ENCODE results near the gene IGFBP2.
"Not testable (repeated sequence)": the region's sequence is repeated elsewhere in the genome, so short reads cannot be mapped to it uniquely, and the experiment has no call there.

IGFBP2 gene

GRCh38 chr2:216632952-216633615 lies at the start of gene IGFBP2:
TSS of gene IGFBP2 (plus strand) at chr2:216633420. CDS start at chr2:216633524, 104 bp downstream.
- in situ Hi-C loops (cut with MboI; ENCODE audit: low sequenced_read_pairs) = no loop called here

DNA sequence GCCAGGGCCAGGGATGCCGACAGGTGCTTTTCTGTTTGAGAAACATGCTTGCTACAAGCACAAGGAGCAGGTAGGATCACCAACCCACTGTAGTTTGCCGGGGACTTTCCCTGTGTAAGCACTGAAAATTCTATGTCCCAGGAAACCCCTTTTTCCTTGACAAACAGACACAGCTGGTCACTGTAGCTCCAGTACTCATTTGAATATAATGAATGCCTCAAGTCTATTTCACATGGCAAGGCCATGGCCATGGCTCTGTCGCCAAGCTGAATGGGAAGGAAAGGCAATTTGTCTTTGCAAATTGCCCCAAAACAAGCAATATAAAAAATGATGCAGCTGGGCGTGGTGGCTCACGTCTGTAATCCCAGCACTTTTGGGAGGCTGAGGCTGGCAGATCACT lies 49.6 kb upstream of the IGFBP2 start:
- in situ Hi-C loops (cut with MboI; ENCODE audit: low sequenced_read_pairs) = no loop called here

- in situ Hi-C loops (cut with MboI; ENCODE audit: low sequenced_read_pairs) = no loop called here
Measured at GRCh38 chr2:216584112-216584511, 49.1 kb upstream of the IGFBP2 start.

DNA sequence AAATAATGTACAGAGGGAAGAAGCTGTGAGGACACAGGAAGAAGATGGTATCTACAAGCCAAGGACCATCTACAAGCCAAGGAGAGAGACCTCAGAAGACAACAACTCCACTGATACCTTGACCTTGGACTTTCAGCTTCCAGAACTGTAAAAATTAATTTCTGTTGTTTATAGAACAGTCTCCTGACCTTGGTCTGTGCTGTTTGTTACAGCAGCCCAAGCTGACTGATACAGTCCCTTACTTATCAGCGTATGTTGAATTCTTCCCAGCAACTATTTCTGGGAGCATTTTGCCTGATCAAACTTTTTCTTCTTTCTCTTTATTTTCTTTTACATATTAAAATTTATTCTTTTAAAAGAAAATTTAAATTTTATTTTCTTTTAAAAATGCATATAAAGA lies 47.8 kb upstream of the IGFBP2 start:
- in situ Hi-C loops (cut with MboI; ENCODE audit: low sequenced_read_pairs) = no loop called here

GRCh38 chr2:216588861-216589710 lies 44.1 kb upstream of the IGFBP2 start:
- in situ Hi-C loops (cut with MboI; ENCODE audit: low sequenced_read_pairs) = no loop called here

DNA sequence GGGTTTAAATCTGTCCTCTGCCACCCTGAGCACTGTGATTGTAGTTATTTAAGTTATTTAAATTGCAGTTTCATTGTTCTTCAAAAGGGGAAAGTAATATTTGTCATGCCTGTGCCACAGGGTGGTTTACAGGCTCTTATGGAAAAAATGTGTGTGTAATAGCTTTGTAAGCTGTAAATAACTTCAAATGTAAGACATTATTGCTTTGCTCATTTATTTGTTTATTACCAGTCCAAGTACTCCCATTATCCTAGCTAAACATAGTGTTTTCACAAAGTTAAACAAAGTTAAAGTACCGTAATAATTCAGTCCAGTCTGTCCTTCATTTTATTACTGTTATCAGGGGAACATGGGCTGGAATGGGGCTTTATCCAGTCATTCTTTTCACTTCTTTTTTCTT lies 43.4 kb upstream of the IGFBP2 start:
- in situ Hi-C loops (cut with MboI; ENCODE audit: low sequenced_read_pairs) = no loop called here

DNA sequence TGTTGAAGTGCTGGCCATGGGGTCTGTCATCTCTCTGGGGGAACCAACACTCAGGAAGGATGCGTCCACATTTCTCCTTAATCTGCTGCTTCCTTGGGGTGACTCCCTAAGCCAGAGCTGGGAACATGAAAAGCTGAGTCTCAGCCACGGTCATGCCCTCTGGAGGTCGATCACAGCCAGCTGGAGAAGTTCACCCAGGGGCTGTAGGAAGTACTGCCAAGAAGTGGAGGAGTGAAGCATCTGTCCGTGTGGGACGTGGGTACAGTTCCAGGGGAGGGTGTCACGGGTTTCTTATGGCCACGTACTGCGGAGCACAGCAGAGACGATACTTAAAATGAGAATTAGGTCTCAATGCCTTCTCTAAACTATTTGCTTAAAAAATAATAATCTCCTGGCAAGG lies 42.4 kb upstream of the IGFBP2 start:
- in situ Hi-C loops (cut with MboI; ENCODE audit: low sequenced_read_pairs) = no loop called here

DNA sequence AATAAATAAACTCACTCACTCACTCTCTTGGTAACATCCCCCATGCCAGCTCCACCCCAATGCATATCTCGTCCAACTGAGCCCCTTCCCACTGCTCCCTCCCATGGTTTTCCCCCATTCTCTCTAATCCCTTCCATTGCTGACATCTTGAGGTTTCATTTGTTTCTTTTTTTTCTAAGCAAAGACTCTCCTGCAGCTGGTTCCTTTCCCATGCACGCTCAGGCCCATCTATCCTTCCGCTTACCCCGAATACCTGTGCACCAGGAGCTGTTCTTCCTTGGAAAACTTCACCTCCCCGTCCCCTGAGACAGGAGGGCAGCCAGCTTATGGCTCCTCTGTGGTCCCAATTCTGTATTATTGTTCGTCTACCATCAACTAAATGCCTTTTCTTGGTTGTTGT lies 41.7 kb upstream of the IGFBP2 start:
- in situ Hi-C loops (cut with MboI; ENCODE audit: low sequenced_read_pairs) = no loop called here

GRCh38 chr2:216594081-216594480 lies 39.1 kb upstream of the IGFBP2 start:
- in situ Hi-C loops (cut with MboI; ENCODE audit: low sequenced_read_pairs) = no loop called here

GRCh38 chr2:216596236-216596979 lies 36.8 kb upstream of the IGFBP2 start:
- in situ Hi-C loops (cut with MboI; ENCODE audit: low sequenced_read_pairs) = no loop called here

DNA sequence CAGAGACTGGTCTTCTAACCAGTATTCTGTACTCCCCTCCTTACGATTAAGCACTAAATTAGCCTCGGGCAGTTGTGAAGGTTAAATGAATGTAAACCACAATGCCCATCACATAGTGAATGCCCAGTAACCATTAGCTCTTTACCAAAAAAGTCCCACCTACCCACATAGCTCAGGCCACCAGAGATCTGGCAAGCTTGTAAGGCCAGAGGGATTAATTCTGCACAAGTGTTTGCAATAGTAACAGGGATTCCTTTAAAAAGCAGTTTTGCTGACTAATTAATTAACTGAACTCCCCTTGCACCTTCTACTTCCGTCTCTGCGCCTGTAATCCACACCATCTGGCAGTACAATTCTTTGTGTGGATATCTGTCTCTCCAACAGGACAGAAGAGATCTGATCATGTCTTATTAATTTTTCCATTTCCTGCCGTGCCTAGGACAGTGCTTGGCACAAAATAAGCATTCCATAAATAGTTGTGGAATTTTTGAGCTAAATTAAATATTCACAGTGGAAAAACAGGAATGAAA lies 36.2 kb upstream of the IGFBP2 start:
- in situ Hi-C loops (cut with MboI; ENCODE audit: low sequenced_read_pairs) = no loop called here

- in situ Hi-C loops (cut with MboI; ENCODE audit: low sequenced_read_pairs) = not testable (repeated sequence)
Measured at GRCh38 chr2:216597825-216598224, 35.4 kb upstream of the IGFBP2 start.

DNA sequence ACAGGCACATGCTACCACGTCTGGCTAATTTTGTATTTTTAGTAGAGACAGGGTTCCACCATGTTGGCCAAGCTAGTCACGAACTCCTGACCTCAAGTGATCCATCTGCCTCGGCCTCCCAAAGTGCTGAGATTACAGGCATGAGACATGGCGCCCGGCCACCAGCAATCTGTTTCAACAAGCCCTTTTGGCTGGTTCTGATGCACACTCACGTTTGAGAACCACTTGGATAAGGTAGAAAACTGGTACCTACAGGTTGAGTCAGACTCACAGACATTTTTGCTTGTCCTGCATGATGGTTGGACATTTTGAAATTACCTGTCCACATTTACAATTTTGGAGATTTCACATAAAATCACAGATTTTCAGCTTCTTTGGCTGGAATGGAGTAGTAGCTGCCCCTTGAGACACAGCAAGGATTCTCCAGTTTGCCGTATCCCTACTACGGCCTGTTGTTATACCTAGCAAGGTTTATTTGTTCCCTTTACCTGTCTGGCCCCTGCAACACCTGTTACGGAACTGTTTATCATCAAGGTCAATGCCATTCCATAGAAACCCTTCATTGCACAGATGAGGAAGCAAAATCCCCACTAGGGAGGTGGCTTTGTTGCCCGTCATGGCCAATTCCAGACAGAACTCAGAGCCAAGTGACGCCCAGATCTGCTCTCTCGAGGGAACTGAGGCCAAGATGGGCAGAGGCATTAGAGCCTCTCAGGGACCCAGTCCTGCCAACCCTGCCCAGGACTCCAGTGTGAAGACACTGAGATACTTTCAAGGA lies 31.4 kb upstream of the IGFBP2 start:
- in situ Hi-C loops (cut with MboI; ENCODE audit: low sequenced_read_pairs) = no loop called here

- in situ Hi-C loops (cut with MboI; ENCODE audit: low sequenced_read_pairs) = no loop called here
Measured at GRCh38 chr2:216603010-216603883, 30.0 kb upstream of the IGFBP2 start.

GRCh38 chr2:216603884-216604245 lies 29.4 kb upstream of the IGFBP2 start:
- in situ Hi-C loops (cut with MboI; ENCODE audit: low sequenced_read_pairs) = no loop called here

DNA sequence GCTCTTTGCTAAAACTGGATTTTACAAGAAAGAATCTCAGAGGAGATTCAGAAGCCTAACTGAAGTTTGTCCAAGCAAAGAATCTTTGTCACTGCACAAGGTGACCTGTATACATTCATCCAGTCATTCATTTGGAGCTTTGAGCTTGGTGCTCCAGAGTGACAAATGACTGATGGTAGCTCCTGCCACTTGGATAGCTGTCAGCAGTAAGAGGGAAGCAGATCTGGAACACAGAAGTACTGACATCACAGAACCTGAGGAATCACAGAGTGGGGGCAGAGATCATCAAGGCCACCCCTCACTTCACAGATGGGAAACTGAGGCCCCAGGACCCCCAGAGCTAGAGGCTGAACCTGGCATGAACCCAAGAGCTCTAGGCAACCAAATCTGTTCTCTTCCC lies 28.8 kb upstream of the IGFBP2 start:
- in situ Hi-C loops (cut with MboI; ENCODE audit: low sequenced_read_pairs) = no loop called here

- in situ Hi-C loops (cut with MboI; ENCODE audit: low sequenced_read_pairs) = no loop called here
Measured at GRCh38 chr2:216606551-216607276, 26.5 kb upstream of the IGFBP2 start.

GRCh38 chr2:216607277-216607560 lies 26.0 kb upstream of the IGFBP2 start:
- in situ Hi-C loops (cut with MboI; ENCODE audit: low sequenced_read_pairs) = no loop called here

DNA sequence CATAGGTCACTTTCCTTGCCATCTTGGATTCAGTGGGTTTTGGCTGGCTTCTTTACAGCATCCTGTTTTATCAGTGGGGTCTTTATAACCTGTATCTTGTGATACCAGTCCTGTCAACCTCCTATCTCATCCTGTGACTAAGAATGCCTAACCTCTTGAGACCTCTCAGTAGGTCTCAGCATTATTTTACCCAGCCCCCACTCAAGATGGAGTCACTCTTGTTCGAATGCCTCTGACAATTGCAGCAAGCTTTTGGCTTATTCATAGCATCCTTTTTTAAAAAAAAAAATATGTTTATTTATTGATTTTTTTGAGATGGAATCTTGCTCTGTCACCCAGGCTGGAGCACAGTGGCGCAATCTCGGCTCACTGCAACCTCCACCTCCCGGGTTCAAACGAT lies 24.7 kb upstream of the IGFBP2 start:
- in situ Hi-C loops (cut with MboI; ENCODE audit: low sequenced_read_pairs) = no loop called here
